ELR (cell line): ENCODE data around the gene VDAC2.
A peak's percentile ranks its signal among the peaks of the same experiment; 100 is the strongest.
"Not testable (repeated sequence)": the region's sequence is repeated elsewhere in the genome, so short reads cannot be mapped to it uniquely, and the experiment has no call there.

ENCODE experiments used
- DNase-seq: peaks from one replicate; pipeline ENCODE4 v3.0.0-alpha.2; 2015; ENCODE audit warnings: low read depth

Gene VDAC2, protein sequence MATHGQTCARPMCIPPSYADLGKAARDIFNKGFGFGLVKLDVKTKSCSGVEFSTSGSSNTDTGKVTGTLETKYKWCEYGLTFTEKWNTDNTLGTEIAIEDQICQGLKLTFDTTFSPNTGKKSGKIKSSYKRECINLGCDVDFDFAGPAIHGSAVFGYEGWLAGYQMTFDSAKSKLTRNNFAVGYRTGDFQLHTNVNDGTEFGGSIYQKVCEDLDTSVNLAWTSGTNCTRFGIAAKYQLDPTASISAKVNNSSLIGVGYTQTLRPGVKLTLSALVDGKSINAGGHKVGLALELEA

DNA sequence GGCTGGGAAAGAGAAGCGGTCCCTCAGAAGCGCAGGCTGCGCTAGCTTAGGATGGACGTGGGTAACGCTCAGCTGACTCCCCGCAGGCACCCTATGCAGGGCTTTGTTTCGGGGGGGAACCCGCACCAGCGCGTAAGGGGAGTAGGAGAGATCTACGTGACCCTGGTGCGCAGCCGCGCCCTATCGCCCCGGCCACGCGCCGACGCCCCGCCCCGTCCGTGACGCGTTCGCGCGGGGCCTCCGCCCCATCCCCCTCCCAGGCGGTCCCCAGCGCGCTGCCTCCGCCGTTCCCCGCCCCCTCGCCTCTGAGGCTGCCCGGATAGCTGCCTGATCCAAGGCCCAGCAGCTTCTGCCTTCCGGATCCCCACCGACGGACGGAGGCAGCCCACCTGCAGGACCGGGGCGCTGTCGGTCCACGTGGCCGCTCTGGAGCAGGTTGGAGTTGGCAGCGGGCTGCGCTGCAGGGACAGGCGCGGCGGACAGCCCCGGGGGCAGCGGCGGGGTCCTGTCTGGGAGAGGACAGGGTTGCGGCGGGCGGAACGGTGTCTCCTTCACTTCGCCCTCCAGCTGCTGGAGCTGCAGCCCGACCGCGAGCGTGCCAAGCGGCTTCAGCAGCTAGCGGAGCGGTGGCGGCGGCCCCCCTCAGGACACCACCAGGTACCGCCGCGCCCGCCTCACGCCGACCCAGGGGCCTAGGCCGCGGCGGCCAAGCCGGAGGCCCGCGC is at the start of gene VDAC2:
VDAC2 (plus strand) TSS at position 515 of the 725 bp plus-strand sequence. CDS start 363 bp downstream, outside the sequence.
- peak; percentile 90 for DNase-seq

DNA sequence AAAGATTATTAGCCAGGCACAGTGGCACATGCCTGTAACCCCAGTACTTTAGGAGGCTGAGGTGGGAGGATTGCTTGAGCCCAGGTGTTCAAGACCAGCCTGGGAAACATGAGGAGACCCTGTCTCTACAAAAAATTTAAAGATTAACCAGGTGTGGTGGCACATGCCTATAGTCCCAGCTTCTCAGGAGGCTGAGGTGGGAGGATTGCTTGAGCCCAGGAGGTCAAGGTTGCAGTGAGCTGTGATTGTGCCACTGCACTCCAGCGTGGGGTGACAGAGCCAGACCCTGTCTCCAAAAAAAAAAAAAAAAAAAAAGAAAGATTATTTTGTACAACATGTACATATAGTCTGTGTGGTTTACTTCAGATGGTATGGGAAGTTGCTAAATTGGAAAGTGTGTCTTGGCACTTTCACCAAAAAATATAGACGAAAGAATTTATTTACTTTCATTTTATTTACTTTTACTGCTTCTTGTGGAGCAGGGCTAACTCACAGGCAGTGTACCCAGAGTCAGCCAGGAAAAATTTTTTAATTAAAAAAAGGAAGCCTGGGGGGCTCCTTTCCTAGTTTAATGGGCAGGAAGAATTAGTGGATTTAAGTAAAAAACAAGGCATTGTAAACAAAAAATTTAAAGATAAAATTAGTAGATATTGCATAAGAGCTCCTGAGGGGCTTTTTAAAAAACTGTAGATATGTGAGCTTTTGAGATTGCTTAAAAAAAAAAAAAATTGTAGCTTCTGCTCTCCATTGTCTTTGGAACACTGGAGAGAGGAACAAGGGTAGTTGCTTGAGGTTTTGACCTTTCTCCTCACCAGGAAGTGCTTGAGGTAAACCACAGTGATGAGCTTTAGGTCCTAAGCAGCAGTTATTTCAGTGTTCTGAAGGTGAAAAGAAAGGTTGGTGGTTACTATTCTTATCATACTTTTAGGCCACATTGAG is 44.6 kb upstream of the VDAC2 start:
- peak; percentile 39 for DNase-seq

- DNase-seq = no peak
Measured at GRCh38 chr10:75166623-75166972, 44.0 kb upstream of the VDAC2 start.

- DNase-seq = no peak
Measured at GRCh38 chr10:75168275-75168674, 42.3 kb upstream of the VDAC2 start.

DNA sequence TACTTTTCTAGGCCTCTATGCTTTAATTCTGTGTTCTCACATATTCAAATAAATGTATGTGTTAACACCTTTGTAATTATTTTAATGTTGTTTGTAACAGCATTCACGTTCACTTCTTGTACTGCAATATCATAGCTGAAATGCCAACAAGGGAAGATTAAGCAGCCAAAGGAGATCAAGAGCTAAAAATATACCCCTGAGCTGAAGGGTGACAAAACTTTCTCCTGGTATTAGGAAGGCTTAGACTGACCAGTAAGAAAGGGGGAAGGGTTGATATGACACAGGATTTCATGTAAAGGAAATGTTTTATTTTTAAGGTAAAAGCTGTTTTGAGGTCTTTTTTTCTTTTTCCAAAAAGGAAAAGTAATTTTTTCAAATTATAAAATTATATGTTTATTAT is 40.4 kb upstream of the VDAC2 start:
- DNase-seq = no peak

- DNase-seq = no peak
Measured at GRCh38 chr10:75175046-75175445, 35.5 kb upstream of the VDAC2 start.

- DNase-seq = no peak
Measured at GRCh38 chr10:75176046-75176445, 34.5 kb upstream of the VDAC2 start.

GRCh38 chr10:75176736-75177135 is 33.9 kb upstream of the VDAC2 start:
- no peak for DNase-seq

DNA sequence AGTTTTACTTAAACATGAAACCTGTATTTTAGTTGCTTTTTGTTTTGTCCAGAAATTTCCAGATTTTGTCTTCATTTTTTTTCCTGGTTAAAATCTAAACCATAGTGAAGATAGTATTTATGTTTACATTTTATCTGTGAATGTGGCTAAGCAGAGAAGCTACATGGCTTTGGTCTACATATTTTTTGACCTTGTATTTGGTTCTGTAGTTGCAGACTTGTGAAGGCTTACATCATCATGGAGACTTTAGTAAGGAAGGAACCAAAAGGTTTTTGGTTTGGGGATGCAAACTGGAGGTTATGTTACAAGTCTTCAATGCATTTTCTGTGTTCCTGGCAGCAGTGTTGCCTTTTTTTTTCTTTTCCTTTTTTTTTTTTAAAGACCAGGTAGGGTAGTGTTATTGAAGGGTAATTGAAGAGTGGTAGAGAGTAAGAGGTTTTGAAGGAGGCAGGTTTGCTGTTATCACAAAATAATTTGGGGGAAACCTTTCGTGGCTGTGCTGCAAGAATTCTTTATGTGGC is 30.9 kb upstream of the VDAC2 start:
- no peak for DNase-seq

DNA sequence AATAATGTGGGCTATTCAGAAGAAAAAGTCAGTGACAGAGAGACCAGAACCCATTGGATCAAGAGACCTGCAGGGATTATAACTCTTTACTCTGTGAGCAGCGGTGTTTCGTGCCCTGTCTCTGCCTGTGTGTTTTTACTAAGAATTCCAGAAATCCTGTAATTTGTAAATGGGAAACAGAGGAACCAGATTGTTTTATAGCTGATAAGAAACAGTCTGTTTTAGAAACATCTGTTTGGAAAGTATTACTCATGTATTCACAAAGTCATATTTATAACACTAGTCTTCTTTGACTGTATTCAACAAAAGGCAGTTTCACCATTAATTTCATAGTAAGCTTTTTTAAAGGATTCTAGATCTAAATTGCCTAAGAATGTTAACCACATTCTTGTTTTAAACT is 30.0 kb upstream of the VDAC2 start:
- no peak for DNase-seq

- no peak for DNase-seq
Measured at GRCh38 chr10:75181073-75181472, 29.5 kb upstream of the VDAC2 start.

- DNase-seq = no peak
Measured at GRCh38 chr10:75186310-75186709, 24.3 kb upstream of the VDAC2 start.

- DNase-seq = peak; percentile 79
Measured at GRCh38 chr10:75187961-75188426, 22.6 kb upstream of the VDAC2 start.

DNA sequence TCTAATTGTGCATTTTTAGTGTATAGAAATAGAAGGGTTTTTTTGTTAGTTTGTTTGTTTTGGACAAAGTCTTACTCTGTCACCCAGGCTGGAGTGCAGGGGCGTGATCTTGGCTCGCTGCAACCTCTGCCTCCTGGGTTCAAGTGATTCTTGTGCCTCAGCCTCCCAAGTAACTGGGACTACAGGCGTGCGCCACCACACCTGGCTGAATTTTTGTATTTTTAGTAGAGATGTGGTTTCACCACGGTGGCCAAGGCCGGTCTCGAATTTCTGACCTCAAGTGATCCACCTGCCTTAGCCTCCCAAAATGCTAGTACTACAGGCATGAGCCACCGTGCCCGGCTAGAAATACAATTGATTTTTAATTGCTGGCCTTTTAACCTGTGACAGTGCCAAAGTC is 22.1 kb upstream of the VDAC2 start:
- not testable (repeated sequence) for DNase-seq

GRCh38 chr10:75189266-75190096 is 21.1 kb upstream of the VDAC2 start:
- DNase-seq = no peak

- peak; percentile 92 for DNase-seq
Measured at GRCh38 chr10:75191821-75192568, 18.6 kb upstream of the VDAC2 start.

DNA sequence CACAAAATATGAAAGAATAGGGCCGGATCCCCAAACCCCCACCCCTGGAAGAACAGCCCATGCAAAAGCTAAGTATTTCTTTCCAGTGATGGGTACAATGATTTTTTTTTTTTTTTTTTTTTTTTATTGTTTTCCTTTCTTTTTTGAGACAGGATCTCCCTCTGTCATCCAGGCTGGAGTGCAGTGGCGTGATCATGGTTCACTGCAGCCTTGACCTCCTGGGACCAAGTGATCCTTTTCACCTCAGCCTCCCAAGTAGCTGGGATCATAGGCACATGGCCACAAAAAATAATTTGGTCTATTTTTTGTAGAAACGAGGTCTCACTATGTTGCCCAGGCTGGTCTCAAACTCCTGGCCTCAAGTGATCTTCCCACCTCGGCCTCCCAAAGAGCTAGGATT is 16.0 kb upstream of the VDAC2 start:
- not testable (repeated sequence) for DNase-seq

- DNase-seq = peak; percentile 70
Measured at GRCh38 chr10:75195035-75195763, 15.4 kb upstream of the VDAC2 start.

- no peak for DNase-seq
Measured at GRCh38 chr10:75197066-75197465, 13.5 kb upstream of the VDAC2 start.

GRCh38 chr10:75197906-75198305 is 12.7 kb upstream of the VDAC2 start:
- DNase-seq = no peak
